Activated CD4-positive, alpha-beta T cell treated with anti-CD3 and anti-CD28 coated beads, Interleukin-2, amount 50 U/mL, for 24 hours (primary cell): ENCODE data around the gene INPP5A.

Experiments used
- DNase-seq, 2 donors: peaks; one replicate each; pipeline ENCODE4 v3.0.0-alpha.2; 2020; ENCODE audit warnings: low read depth in 1 of 2, low spot score in 1 of 2

Gene INPP5A

DNA sequence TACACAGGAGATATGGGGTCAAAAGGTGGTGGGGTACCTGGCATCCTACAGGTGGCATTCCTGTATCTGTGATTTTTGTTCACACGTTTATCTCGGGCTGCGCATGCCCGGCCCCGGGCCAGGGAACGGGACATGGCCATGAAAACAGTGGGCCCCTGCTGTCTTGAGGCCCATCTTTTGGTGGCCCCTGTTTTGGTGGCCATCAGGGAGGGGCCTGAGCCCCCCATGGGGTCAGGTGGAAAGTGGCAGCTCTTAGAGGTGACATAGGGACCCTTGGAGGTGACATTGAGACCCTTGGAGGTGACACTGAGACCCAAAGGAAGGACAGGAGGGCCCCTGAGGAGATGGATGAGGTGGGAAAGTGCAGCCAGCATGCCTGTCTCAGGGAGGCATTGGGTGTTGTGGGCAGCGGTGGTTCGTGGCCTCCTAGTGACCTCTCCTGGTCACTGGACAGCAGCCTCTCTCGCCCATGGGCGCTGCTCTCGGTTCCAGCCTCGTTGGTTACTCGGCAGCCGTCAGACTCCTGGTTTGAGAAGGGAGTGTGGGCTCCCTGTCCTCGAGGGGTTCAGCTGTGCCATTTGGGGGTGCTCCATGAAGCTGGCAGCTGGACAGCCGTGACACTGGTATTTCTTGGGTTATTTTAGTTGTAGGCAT lies 39.9 kb downstream of the INPP5A start:
- DNase-seq: no peak

DNA sequence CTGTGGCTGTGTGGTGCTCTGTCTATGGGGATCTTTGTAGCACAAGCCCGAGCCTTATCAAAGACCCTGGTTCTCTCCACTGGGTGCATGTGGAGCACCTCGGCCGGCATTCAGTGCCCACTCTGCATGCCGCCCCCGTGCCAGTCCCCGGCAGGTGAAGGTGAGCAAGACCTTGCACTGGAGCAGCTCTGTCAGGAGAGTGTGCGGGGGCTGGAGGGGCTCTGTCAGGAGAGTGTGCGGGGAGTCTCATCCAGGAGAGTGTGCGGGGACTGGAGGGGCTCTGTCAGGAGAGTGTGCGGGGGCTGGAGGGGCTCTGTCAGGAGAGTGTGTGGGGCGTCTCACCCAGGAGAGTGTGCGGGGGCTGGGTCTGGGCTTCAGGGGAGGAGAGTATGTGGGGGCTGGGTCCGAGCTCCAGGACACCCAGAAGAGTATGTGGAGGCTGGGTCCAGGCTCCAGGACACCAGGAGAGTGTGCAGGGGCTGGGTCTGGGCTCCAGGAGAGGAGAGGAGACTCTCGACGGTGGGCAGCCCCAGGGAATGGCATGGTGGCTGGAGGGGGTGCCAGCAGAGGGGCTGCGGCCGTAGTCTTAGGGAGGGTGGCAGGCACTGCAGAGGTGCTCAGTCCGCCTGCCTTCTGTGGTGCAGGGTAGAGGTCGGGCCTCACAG lies 40.8 kb downstream of the INPP5A start:
- DNase-seq: no peak

DNA sequence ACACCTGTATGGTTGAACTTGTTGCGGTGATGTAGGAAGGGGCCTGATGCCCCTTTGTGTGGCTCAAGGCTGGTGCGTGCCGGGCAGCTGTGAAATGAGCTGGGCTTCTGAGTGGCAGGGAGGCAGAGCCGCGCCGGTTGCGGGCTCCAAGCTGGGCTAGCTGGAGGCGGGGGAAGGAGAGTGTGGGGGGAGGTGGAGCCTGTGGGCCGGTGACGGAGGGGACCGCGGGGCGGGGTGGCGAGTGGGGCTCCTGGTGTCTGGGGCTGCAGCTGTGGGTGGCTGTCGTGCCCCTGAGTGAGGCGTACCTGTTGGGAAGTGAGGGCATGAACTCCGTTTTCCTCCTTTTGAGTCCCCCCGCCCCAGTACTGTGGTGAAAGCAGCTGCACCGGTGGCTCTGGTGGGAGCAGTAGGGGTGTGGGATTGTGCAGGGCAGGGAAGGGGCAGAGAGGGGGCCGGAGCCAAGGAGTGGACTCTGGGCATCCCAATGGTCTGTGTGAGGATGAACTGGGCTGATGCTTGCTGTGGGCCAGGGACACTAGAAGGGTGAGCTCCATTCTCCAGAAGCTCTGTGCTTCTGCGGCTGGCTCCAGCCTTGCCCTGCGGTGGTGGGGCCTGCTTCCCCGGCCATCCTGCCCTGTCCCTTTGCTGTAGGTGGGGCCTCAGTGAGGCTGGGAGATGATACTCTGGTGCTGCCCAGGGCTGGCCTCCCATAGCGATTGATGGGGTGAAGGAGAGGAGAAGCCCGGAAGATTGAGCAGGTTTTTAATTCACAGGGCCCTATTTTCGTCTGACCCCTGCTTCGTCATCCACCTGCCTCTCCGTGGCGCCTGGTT lies 41.7 kb downstream of the INPP5A start:
- no peak for DNase-seq

- DNase-seq: no peak
Observed at GRCh38 chr10:132580143-132580542, 42.6 kb downstream of the INPP5A start.

GRCh38 chr10:132580617-132581016 lies 43.0 kb downstream of the INPP5A start:
- no peak for DNase-seq

- no peak for DNase-seq
Observed at GRCh38 chr10:132582137-132582536, 44.5 kb downstream of the INPP5A start.

DNA sequence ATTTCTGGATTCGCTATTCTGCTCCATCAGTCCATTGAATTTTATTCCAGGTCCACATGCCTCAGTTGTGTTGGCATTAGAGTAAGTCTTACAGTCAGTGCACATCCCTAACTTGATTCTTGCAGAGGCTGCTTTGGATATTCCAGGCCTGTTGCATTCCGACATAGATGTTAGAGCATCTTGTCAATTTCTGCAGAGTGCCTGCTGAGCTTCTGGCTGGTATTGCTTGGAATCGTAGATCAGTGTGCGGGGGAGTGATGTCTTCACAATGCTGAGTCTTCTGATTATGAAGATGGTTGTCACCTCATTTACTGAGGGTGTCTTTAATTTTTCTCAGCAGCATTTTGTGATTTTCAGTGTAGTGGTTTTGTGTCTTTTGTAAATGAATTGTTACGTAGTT lies 45.2 kb downstream of the INPP5A start:
- no peak for DNase-seq

- no peak for DNase-seq
Observed at GRCh38 chr10:132583456-132583855, 45.9 kb downstream of the INPP5A start.

DNA sequence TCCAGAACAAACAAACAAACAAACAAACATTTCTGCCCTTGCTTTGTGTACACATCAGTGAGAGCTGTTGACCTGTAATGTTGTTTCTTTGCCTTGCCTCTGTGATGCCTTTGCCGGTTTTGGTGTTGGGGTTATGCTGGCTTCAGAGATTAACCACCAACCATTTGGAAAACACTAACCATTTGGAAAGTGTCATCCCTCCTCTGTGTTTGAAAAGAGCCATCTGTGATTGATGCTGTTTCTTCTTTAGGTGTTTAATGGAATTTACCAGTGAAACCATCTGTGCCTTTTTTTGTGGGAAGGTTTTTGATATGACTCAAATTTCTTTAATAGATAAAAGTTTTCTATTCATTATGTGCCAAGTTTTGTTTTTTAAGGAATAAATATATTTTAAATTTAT lies 46.5 kb downstream of the INPP5A start:
- DNase-seq: no peak

DNA sequence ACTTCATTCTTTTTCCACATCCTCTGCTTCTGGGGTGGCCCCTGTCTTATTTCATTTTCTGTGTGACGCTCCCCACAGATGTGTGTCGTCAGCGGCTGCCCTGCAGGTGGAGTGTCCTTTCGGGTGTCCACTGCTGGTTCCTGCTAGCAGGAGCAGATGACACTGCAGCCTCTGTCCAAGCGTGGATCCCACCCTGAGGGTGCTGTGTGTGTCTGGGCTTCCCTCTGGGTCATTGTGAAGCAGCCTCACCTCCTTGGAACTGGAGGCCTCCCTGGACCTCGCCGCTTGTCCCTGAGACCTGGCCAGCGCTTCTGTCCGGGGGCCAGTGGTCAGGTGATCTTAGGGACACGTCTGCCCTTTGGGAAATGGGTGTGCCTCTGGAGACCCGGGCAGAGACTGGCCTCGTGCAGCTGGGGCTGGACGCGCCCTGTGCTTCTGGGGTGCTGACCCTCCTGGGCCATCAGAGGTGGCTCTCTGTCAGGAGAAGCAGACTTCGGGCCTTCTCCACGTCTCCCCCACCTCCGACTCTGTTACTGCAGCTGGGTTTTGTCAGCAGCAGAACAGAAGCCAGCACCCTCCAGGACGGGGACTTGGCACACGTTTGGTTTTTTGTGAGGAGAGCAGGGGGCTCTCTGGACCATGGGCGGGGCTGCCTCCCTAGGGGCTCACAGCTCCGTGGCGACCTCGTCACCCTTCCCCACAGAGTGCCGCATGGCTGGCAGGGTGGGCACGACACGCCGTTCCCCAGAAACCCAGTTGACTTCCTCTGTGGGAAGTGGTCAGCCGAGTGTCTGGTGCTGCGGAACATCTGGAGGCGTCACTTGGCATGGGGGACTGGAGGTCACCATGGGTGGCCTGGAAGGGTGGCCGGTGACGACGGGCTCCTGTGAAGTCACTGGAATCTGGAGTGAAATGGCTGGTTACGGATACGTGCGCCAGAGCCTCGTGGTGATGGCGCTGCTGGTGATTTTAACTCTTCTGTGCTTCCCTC lies 48.4 kb downstream of the INPP5A start:
- DNase-seq: no peak

DNA sequence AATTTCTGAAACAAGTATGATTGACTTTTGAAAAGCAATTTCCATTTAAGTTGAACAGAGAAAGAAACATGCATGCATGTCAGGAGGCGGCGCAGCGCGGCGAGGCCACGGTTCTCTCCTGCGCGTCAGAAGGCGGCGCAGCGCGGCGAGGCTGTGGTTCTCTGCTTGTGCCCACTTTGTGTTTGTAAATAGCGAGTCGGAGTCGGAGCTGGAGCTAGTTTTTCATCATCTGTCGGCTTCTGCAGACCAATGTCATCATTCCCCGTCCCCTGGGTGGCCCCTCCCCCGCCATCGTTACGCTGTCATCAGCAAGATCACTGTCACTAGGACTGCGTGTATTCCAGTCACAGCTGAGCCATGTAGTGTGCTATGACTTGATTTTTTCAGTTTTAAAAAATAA lies 49.2 kb downstream of the INPP5A start:
- DNase-seq: no peak

- DNase-seq: no peak
Observed at GRCh38 chr10:132587175-132587574, 49.6 kb downstream of the INPP5A start.

GRCh38 chr10:132588301-132589013 lies 50.9 kb downstream of the INPP5A start:
- no peak for DNase-seq

DNA sequence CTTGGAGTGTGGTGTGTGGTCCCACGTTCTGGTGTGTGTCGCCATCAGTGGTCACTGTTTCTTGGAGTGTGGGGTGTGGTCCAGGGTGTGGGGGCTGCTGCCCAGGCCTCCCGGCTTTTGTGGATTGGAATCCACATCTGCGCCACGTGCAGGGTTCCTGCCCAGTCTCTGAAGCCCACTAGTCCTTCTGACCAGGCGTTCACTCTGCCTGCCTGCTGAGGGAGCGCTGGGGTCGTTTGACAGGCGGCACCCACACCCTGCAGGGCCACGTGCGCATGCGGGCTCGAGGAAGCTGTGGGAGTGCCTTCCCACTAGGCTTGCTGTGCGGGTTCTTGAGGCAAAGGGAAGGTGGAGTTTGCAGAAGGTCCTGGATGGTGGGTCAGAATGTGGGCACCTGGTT lies 51.4 kb downstream of the INPP5A start:
- DNase-seq: no peak

DNA sequence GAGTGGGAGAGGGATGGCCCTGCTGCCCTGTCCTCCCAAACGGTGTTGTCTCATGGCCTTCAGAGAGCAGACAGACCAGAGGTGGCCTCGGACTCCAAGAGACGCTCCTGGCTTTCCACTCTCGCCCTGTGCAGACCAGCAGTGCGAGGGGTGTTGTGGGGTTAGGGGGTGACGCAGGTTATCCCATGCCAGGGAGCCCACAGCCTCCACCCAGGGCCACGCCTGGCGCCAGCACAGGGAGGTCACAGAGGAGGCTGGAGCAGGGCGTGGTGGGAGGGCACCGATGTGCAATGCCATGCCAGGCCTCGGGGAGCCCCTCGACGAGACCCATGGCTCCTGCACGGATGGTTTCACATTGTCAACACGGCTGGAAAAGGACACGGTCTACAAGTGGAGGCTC lies 52.1 kb downstream of the INPP5A start:
- DNase-seq: no peak

GRCh38 chr10:132590094-132590751 lies 52.6 kb downstream of the INPP5A start:
- DNase-seq: no peak

DNA sequence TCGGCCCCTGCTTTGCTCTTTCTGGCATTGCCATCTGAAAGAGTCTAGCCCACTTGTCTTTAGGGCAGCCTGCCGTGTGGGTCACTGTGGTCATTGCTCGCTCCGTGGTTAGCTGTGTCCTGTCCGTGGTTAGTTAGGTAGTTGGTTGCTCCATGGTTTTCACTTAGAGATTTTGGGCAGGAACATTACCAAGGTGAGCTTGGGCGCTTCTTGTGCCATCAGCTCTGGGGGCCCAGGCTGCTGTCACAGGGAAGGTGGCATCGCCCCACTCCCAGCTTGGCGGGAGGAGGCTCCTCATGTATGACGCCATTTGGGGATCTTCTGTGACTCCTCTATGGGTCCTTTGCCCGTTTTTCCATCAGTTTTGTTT lies 53.1 kb downstream of the INPP5A start:
- no peak for DNase-seq

DNA sequence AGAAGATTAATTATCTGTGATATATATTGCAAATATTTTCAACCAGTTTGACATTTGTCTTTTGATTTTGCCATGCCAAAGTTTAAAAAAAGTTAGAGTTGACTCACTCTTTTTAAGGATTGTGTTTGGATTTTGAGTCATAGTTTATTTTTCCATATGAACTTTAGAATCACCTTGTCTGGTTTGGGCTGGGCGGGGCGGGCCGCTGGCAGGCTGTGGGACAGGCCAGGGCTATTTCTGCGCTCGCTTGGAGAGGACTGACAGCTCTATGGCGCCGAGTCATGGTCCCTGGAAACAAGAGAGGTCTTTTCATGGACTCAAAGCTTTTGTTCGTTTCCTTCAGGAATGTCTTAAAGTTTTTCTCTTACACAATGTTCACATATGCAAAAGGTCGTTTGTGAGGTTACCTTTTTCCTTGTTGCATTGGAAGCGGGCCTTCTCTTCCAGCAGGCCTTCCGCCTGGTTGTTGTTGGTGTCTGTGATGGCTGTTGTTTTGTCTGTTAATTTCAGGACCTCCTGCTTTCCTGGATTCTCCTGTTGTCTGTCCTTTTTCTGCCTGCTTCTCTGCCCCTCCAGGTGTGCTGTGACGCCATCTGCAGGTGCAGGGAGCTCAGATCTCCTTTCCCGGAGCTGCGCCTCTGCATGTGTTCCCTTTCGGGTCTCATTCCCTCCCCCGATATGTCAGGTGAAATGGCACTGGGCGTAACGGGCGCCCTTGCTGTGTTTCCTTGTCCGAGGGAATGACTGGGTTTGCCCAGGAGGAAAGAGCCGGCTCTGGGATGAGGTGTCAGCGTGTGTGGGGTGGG lies 53.8 kb downstream of the INPP5A start:
- no peak for DNase-seq

- DNase-seq: no peak
Observed at GRCh38 chr10:132592790-132593383, 55.3 kb downstream of the INPP5A start.
